Tibial nerve (tissue), 4 donors: ENCODE results near the gene TRAF3. TPM values are rescaled to one million over a fixed set of nuclear protein-coding genes. Genes with fewer than 3 reads are reported as not detected.
A peak's percentile ranks its signal among the peaks of the same experiment; 100 is the strongest.

Experiments
- DNase-seq, 2 donors: peaks; one replicate each; pipeline ENCODE4 v3.0.0-alpha.2; 2019; ENCODE audit warnings: low spot score in 2 of 2
- H3K27ac ChIP-seq, 4 donors: fragments of 200-600 bp; sonication (generic) in 3 of 4; one replicate each; pipeline ENCODE4 v1.5.1; 2017 to 2019; ENCODE audit warnings: mild to moderate bottlenecking in 1 of 4
- H3K27me3 ChIP-seq, 2 donors: fragments of 200-600 bp; sonication (generic) in 1 of 2; one replicate each; pipeline versions ENCODE4 v1.5.1 to v1.6.0; 2017 to 2019
- H3K36me3 ChIP-seq, 3 donors: fragments of 200-600 bp; sonication (generic); one replicate each; pipeline ENCODE4 v1.5.1; 2018 to 2019
- H3K4me1 ChIP-seq, 4 donors: fragments of 200-600 bp; sonication (generic) in 3 of 4; one replicate each; pipeline ENCODE4 v1.5.1; 2017 to 2019
- H3K4me3 ChIP-seq, 4 donors: fragments of 200-600 bp; sonication (generic) in 3 of 4; one replicate each; pipeline ENCODE4 v1.5.1; 2017 to 2019; ENCODE audit warnings: mild to moderate bottlenecking in 1 of 4, moderate library complexity in 1 of 4
- H3K9me3 ChIP-seq, 4 donors: fragments of 200-600 bp; sonication (generic) in 3 of 4; one replicate each; pipeline ENCODE4 v1.5.1; 2017 to 2019
- CTCF ChIP-seq, 5 experiments: fragments of 200-600 bp in 3 of 5; fragments of 450-650 bp in 2 of 5; sonication (generic) in 3 of 5; IDR thresholded peaks; one replicate each; pipeline ENCODE4 v1.5.1; 2016 to 2019; ENCODE audit warnings: antibody characterized with exemption in 5 of 5, mild to moderate bottlenecking in 3 of 5, moderate library complexity in 2 of 5
- EP300 ChIP-seq, 2 donors: sonication (generic); formaldehyde crosslinking; IDR thresholded peaks; one replicate each; pipeline ENCODE4 v1.6.1; 2017; ENCODE audit warnings: antibody characterized with exemption in 2 of 2, mild to moderate bottlenecking in 1 of 2
- POLR2A ChIP-seq, 2 donors: fragments of 450-650 bp; IDR thresholded peaks; one replicate each; pipeline ENCODE4 v1.6.1; 2017; ENCODE audit warnings: antibody characterized with exemption in 2 of 2, mild to moderate bottlenecking in 2 of 2, moderate library complexity in 2 of 2
- WGBS, 2 donors: methylation state at CpG; one replicate each; pipeline ENCODE4 v1.1.5; 2018; 5-methylcytosine and 5-hydroxymethylcytosine counted together
- total RNA-seq, 4 donors: library from RNA; depleted of rRNA; stranded (reverse); fragments of >200 nt; gene quantifications; one replicate each; pipeline ENCODE4 v1.1.0, GENCODE V29; 2016

The TRAF3 gene
- total RNA-seq, 4 donors from 2014 or later = 4.8 to 20.7 (median 13.4) TPM

GRCh38 chr14:102769049-102769327, 8.3 kb upstream of the TRAF3 start:
- Histone ChIP-seq H3K4me1 (no peaks in the 10 kb centered on the region), H3K9me3 (no peaks in the 10 kb centered on the region), H3K27ac (peak overlapping the region in 1 of 4 donors; percentile 19), H3K27me3 (no peaks in the 10 kb centered on the region), H3K4me3 (no peak overlapping the region), H3K36me3 (no peaks in the 10 kb centered on the region)
- 88 to 93% methylated on average over 4 of the region's 4 CpGs for WGBS, 2 donors
- TF ChIP-seq POLR2A (IDR thresholded peaks at IDR 0.05) = no peak
- TF ChIP-seq CTCF (IDR thresholded peaks at IDR 0.05) = no peak
- no peak for TF ChIP-seq EP300 (IDR thresholded peaks at IDR 0.05)
- DNase-seq = no peak

- Histone ChIP-seq H3K36me3 (no peaks in the 10 kb centered on the region), H3K4me1 (peaks cover 0 to 9% (median 0%) of the 10 kb centered on the region in 4 donors), H3K27ac (no peak overlapping the region), H3K4me3 (no peak overlapping the region), H3K9me3 (no peaks in the 10 kb centered on the region), H3K27me3 (no peaks in the 10 kb centered on the region)
- TF ChIP-seq EP300 (IDR thresholded peaks at IDR 0.05) = no peak
- TF ChIP-seq CTCF (IDR thresholded peaks at IDR 0.05) = no peak
- TF ChIP-seq POLR2A (IDR thresholded peaks at IDR 0.05) = no peak
- DNase-seq = no peak
- 65 to 66% methylated on average over 32 of the region's 32 CpGs for WGBS, 2 donors
Measured at GRCh38 chr14:102770147-102771123, 6.8 kb upstream of the TRAF3 start.

- TF ChIP-seq EP300 (IDR thresholded peaks at IDR 0.05) = no peak
- no peak for TF ChIP-seq CTCF (IDR thresholded peaks at IDR 0.05)
- TF ChIP-seq POLR2A (IDR thresholded peaks at IDR 0.05) = no peak
- Histone ChIP-seq H3K4me1 (peaks cover 0 to 9% (median 0%) of the 10 kb centered on the region in 4 donors), H3K27me3 (no peaks in the 10 kb centered on the region), H3K9me3 (no peaks in the 10 kb centered on the region), H3K27ac (no peak overlapping the region), H3K4me3 (no peak overlapping the region), H3K36me3 (no peaks in the 10 kb centered on the region)
- DNase-seq = no peak
- WGBS, 2 donors = 88 to 94% methylated on average over 9 of the region's 9 CpGs
Measured at GRCh38 chr14:102771144-102771543, 6.1 kb upstream of the TRAF3 start.

- H3K4me3 ChIP-seq = no peak overlapping the region
- H3K9me3 ChIP-seq = no peaks in the 10 kb centered on the region
- peaks cover 0 to 9% (median 2%) of the 10 kb centered on the region in 4 donors for H3K4me1 ChIP-seq
- TF ChIP-seq CTCF (IDR thresholded peaks at IDR 0.05) (no peak), EP300 (IDR thresholded peaks at IDR 0.05) (no peak), POLR2A (IDR thresholded peaks at IDR 0.05) (no peak)
- no peaks in the 10 kb centered on the region for H3K36me3 ChIP-seq
- WGBS, 2 donors = 69 to 74% methylated on average over 22 of the region's 22 CpGs
- no peak for DNase-seq
- no peak overlapping the region for H3K27ac ChIP-seq
- H3K27me3 ChIP-seq = no peaks in the 10 kb centered on the region
Measured at GRCh38 chr14:102772781-102773570, 4.3 kb upstream of the TRAF3 start.
